ENCODE data around the gene BGLAP.

BGLAP gene

DNA sequence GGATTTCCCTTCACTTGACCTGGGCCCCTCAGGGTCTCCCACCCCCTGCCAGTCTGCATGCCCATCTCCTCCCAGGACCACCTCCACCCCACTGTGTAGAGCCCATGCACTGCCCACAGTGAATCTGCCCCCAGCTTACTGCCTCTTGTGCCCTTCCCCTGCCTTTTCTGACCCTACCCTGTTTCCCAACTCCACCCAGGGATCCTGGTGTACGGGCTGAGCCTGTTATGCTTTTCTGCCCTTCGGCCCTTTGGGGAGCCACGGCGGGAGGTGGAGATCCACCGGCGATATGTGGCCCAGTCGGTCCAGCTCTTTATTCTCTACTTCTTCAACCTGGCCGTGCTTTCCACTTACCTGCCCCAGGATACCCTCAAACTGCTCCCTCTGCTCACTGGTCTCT lies 44.1 kb downstream of the BGLAP start:
- Histone ChIP-seq H3K36me3 (replicated peaks; ENCODE audit: low read depth, low read length) (peaks cover 5% of the 10 kb centered on the region), H3K27me3 (ENCODE audit: low read depth, low read length) (no peaks in the 10 kb centered on the region), H4K20me1 (ENCODE audit: insufficient read depth, low read length) (peaks cover 2% of the 10 kb centered on the region), H3K4me1 (ENCODE audit: low read length) (peaks cover 12% of the 10 kb centered on the region), H3K4me3 (ENCODE audit: low read length) (no peak overlapping the region), H2AFZ (ENCODE audit: low read depth, low read length) (no peak overlapping the region), H3K9me3 (ENCODE audit: insufficient read depth, low read length) (no peaks in the 10 kb centered on the region), H3K9ac (ENCODE audit: low read length) (no peak overlapping the region), H3K27ac (ENCODE audit: low read length) (no peak overlapping the region), H3K79me2 (ENCODE audit: low read length) (peaks cover 29% of the 10 kb centered on the region), H3K4me2 (ENCODE audit: low read length) (no peak overlapping the region)
- TF ChIP-seq, protein P1, sequence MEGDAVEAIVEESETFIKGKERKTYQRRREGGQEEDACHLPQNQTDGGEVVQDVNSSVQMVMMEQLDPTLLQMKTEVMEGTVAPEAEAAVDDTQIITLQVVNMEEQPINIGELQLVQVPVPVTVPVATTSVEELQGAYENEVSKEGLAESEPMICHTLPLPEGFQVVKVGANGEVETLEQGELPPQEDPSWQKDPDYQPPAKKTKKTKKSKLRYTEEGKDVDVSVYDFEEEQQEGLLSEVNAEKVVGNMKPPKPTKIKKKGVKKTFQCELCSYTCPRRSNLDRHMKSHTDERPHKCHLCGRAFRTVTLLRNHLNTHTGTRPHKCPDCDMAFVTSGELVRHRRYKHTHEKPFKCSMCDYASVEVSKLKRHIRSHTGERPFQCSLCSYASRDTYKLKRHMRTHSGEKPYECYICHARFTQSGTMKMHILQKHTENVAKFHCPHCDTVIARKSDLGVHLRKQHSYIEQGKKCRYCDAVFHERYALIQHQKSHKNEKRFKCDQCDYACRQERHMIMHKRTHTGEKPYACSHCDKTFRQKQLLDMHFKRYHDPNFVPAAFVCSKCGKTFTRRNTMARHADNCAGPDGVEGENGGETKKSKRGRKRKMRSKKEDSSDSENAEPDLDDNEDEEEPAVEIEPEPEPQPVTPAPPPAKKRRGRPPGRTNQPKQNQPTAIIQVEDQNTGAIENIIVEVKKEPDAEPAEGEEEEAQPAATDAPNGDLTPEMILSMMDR (IDR thresholded peaks at IDR 0.05; ENCODE audit: low read depth, low read length) = no peak
- no peak for TF ChIP-seq EZH2phosphoT487 (IDR thresholded peaks at IDR 0.05; ENCODE audit: low read depth)

DNA sequence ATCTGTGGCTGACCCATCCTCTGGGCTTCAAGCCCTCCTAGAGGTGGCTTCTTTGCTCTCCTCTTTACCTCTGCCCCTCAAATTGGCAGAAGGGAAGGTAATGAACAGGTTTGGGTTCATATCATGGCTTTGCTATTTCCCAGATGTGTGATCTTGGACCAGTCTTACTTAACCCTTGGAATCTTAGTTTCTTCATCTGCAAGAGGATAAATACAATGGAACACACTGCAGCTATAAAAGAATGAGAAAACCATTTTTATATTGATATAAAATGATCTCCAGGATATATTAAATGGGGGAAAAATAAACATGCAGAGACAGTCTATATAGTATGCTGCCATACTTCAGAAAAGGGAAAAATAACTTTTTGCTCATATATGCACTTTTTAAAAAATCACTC lies 47.9 kb downstream of the BGLAP start:
- Histone ChIP-seq H3K4me3 (ENCODE audit: low read length) (no peak overlapping the region), H3K36me3 (replicated peaks; ENCODE audit: low read depth, low read length) (peaks cover 13% of the 10 kb centered on the region), H3K27ac (ENCODE audit: low read length) (no peak overlapping the region), H3K9me3 (ENCODE audit: insufficient read depth, low read length) (no peaks in the 10 kb centered on the region), H4K20me1 (ENCODE audit: insufficient read depth, low read length) (no peaks in the 10 kb centered on the region), H3K4me1 (ENCODE audit: low read length) (peaks cover 4% of the 10 kb centered on the region), H3K4me2 (ENCODE audit: low read length) (no peak overlapping the region), H3K79me2 (ENCODE audit: low read length) (no peaks in the 10 kb centered on the region; the same call in 1 of the 2 replicates), H2AFZ (ENCODE audit: low read depth, low read length) (no peak overlapping the region), H3K27me3 (ENCODE audit: low read depth, low read length) (no peaks in the 10 kb centered on the region), H3K9ac (ENCODE audit: low read length) (no peak overlapping the region)
- TF ChIP-seq, protein P1 (IDR thresholded peaks at IDR 0.05; ENCODE audit: low read depth, low read length) = no peak
- no peak for TF ChIP-seq EZH2phosphoT487 (IDR thresholded peaks at IDR 0.05; ENCODE audit: low read depth)

DNA sequence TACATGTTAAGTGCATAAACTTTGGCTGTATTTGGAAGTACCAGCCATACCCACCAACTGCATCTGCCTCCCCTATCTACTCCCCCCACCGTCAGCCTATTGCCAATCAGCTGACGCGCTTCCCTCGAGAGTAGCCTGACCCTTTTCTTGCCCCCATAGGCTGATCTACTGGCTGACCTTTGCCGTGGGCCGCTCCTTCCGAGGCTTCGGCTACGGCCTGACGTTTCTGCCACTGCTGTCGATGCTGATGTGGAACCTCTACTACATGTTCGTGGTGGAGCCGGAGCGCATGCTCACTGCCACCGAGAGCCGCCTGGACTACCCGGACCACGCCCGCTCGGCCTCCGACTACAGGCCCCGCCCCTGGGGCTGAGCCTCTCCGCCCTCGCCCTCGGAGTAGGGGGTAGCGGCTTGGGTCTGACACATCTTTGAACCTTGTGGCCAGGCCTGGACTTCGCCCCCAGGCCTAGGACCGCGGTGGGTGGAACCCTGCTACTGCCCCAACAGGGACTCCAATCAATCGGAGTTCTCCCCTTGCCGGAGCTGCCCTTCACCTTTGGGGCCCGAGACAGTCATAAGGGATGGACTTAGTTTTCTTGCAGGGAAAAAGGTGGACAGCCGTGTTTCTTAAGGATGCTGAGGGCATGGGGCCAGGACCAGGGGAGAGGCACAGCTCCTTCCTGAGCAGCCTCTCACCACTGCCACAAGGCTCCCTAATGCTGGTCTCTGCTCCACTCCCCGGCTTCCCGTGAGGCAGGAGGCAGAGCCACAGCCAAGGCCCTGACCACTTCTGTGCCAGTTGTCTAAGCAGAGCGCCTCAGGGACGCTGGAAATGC lies 49.5 kb downstream of the BGLAP start:
- H3K9me3 ChIP-seq (ENCODE audit: insufficient read depth, low read length) = no peaks in the 10 kb centered on the region
- H2AFZ ChIP-seq (ENCODE audit: low read depth, low read length) = no peak overlapping the region
- no peak overlapping the region for H3K9ac ChIP-seq (ENCODE audit: low read length)
- no peaks in the 10 kb centered on the region; the same call in 1 of the 2 replicates for H3K79me2 ChIP-seq (ENCODE audit: low read length)
- peaks cover 13% of the 10 kb centered on the region for H3K36me3 ChIP-seq (replicated peaks; ENCODE audit: low read depth, low read length)
- H3K27ac ChIP-seq (ENCODE audit: low read length) = no peak overlapping the region
- no peak overlapping the region for H3K4me3 ChIP-seq (ENCODE audit: low read length)
- H3K4me2 ChIP-seq (ENCODE audit: low read length) = no peak overlapping the region
- no peaks in the 10 kb centered on the region for H4K20me1 ChIP-seq (ENCODE audit: insufficient read depth, low read length)
- TF ChIP-seq EZH2phosphoT487 (IDR thresholded peaks at IDR 0.05; ENCODE audit: low read depth) = no peak
- TF ChIP-seq, protein P1 (IDR thresholded peaks at IDR 0.05; ENCODE audit: low read depth, low read length) = no peak
- H3K27me3 ChIP-seq (ENCODE audit: low read depth, low read length) = no peaks in the 10 kb centered on the region
- peaks cover 11% of the 10 kb centered on the region for H3K4me1 ChIP-seq (ENCODE audit: low read length)

All from OCI-LY3 (cell line).